GM12801 (cell line): ENCODE measurements around the gene CSNK1A1.

Source experiments
- CTCF ChIP-seq: IDR thresholded peaks from one replicate; pipeline ENCODE4 v1.5.1; 2011; ENCODE audit warnings: control low read depth; ENCODE audit not compliant: insufficient read length; ENCODE audit errors: extremely low read depth

The CSNK1A1 gene

GRCh38 chr5:149471406-149472183 lies 79.6 kb downstream of the CSNK1A1 start:
- no peak for TF ChIP-seq CTCF

GRCh38 chr5:149470942-149471341 lies 80.3 kb downstream of the CSNK1A1 start:
- TF ChIP-seq CTCF: no peak

- no peak for TF ChIP-seq CTCF
Measured at GRCh38 chr5:149466457-149466972, 84.7 kb downstream of the CSNK1A1 start.

GRCh38 chr5:149464796-149465489 lies 86.3 kb downstream of the CSNK1A1 start:
- TF ChIP-seq CTCF: no peak

GRCh38 chr5:149459891-149460290 lies 91.3 kb downstream of the CSNK1A1 start:
- TF ChIP-seq CTCF: no peak

GRCh38 chr5:149457393-149457763 lies 93.9 kb downstream of the CSNK1A1 start:
- TF ChIP-seq CTCF: no peak

- TF ChIP-seq CTCF: no peak
Measured at GRCh38 chr5:149456597-149457392, 94.4 kb downstream of the CSNK1A1 start.
